Upper lobe of left lung (tissue), 6 donors: ENCODE results near the gene TOMM70. TPM values are rescaled to one million over a fixed set of nuclear protein-coding genes. Genes with fewer than 3 reads are reported as not detected.

Experiments
- ATAC-seq, 2 donors: fragments of 200-7000 bp; cut with Tn5 transposase; one replicate each; pipeline ENCODE4 v1.9.1; 2022; ENCODE audit warnings: mild to moderate bottlenecking in 2 of 2, moderate library complexity in 2 of 2; ENCODE audit not compliant: low FRiP score in 2 of 2
- DNase-seq, 2 donors: peaks; one replicate each; pipeline ENCODE4 v3.0.0-alpha.2; 2019 to 2020
- H3K27ac ChIP-seq, 4 donors: fragments of 200-600 bp; sonication (generic); one replicate each; pipeline ENCODE4 v1.5.1; 2016 to 2019
- H3K27me3 ChIP-seq, 4 donors: fragments of 200-600 bp; sonication (generic); one replicate each; pipeline ENCODE4 v1.5.1; 2017 to 2019
- H3K36me3 ChIP-seq, 4 donors: fragments of 200-600 bp; sonication (generic); one replicate each; pipeline ENCODE4 v1.5.1; 2016 to 2019
- H3K4me1 ChIP-seq, 4 donors: fragments of 200-600 bp; sonication (generic); one replicate each; pipeline ENCODE4 v1.5.1; 2018 to 2019
- H3K4me3 ChIP-seq, 4 donors: fragments of 200-600 bp; sonication (generic); one replicate each; pipeline ENCODE4 v1.5.1; 2017 to 2019; ENCODE audit warnings: mild to moderate bottlenecking in 2 of 4, moderate library complexity in 1 of 4
- H3K9me3 ChIP-seq, 4 donors: fragments of 200-600 bp; sonication (generic); one replicate each; pipeline ENCODE4 v1.5.1; 2018 to 2019
- CTCF ChIP-seq, 6 experiments: fragments of 450-650 bp in 4 of 6; fragments of 200-600 bp in 2 of 6; sonication (generic) in 2 of 6; IDR thresholded peaks; one replicate each; pipeline ENCODE4 v1.5.1; 2016 to 2019; ENCODE audit warnings: antibody characterized with exemption in 6 of 6
- EP300 ChIP-seq, 4 donors: sonication (generic); formaldehyde crosslinking; IDR thresholded peaks; one replicate each; pipeline ENCODE4 v1.5.1; 2017; ENCODE audit warnings: antibody characterized with exemption in 4 of 4, control low read depth in 2 of 4
- POLR2A ChIP-seq, 4 donors: fragments of 450-650 bp; IDR thresholded peaks; one replicate each; pipeline ENCODE4 v1.5.1; 2016 to 2017; ENCODE audit warnings: antibody characterized with exemption in 4 of 4, mild to moderate bottlenecking in 2 of 4
- POLR2AphosphoS5 ChIP-seq, 2 donors: sonication (generic); formaldehyde crosslinking; IDR thresholded peaks; one replicate each; pipeline ENCODE4 v1.5.1; 2017; ENCODE audit warnings: antibody characterized with exemption in 2 of 2
- WGBS, 2 donors: methylation state at CpG; one replicate each; pipeline ENCODE4 v1.1.5; 2017 to 2018; 5-methylcytosine and 5-hydroxymethylcytosine counted together
- total RNA-seq, 6 donors: library from RNA; depleted of rRNA in 4 of 6; stranded (reverse); fragments of >200 nt in 4 of 6; gene quantifications; one replicate each; pipeline versions ENCODE4 v1.1.0 to v1.2.1, GENCODE V29; 2016 to 2021
- donor health status: DM: no; HTN: no; CAD: no; lungs with moderate emphysema.
- donor health status: DM: no; HTN: yes; CAD: no; lungs with severe emphysema.

Gene TOMM70
- total RNA-seq, 6 donors from 2014 or later: 14.1 to 38.4 (median 30.2) TPM

- Histone ChIP-seq H3K27ac (no peak overlapping the region), H3K4me3 (no peak overlapping the region), H3K27me3 (no peaks in the 10 kb centered on the region), H3K36me3 (no peaks in the 10 kb centered on the region), H3K4me1 (no peaks in the 10 kb centered on the region), H3K9me3 (no peaks in the 10 kb centered on the region)
- ATAC-seq: no peak
- TF ChIP-seq POLR2AphosphoS5 (IDR thresholded peaks at IDR 0.05): no peak
- TF ChIP-seq EP300 (IDR thresholded peaks at IDR 0.05): no peak
- no peak for TF ChIP-seq POLR2A (IDR thresholded peaks at IDR 0.05)
- no peak for TF ChIP-seq CTCF (IDR thresholded peaks at IDR 0.05)
- 38% methylated on average over 2 of the region's 2 CpGs for WGBS, 2 donors
- no peak for DNase-seq
Measured at GRCh38 chr3:100427699-100428098, 26.8 kb upstream of the TOMM70 start.

- WGBS, 2 donors: 69 to 73% methylated on average over 8 of the region's 8 CpGs
- H3K4me1 ChIP-seq: no peaks in the 10 kb centered on the region
- H3K4me3 ChIP-seq: no peak overlapping the region
- H3K36me3 ChIP-seq: no peaks in the 10 kb centered on the region
- no peaks in the 10 kb centered on the region for H3K9me3 ChIP-seq
- no peak overlapping the region for H3K27ac ChIP-seq
- no peak for TF ChIP-seq POLR2AphosphoS5 (IDR thresholded peaks at IDR 0.05)
- TF ChIP-seq CTCF (IDR thresholded peaks at IDR 0.05): no peak
- no peak for TF ChIP-seq EP300 (IDR thresholded peaks at IDR 0.05)
- TF ChIP-seq POLR2A (IDR thresholded peaks at IDR 0.05): no peak
- ATAC-seq: no peak
- no peak for DNase-seq
- no peaks in the 10 kb centered on the region for H3K27me3 ChIP-seq
Measured at GRCh38 chr3:100426067-100426682, 25.3 kb upstream of the TOMM70 start.

GRCh38 chr3:100425316-100425715 lies 24.4 kb upstream of the TOMM70 start:
- Histone ChIP-seq H3K9me3 (no peaks in the 10 kb centered on the region), H3K4me3 (no peak overlapping the region), H3K27ac (no peak overlapping the region), H3K4me1 (no peaks in the 10 kb centered on the region), H3K27me3 (no peaks in the 10 kb centered on the region), H3K36me3 (no peaks in the 10 kb centered on the region)
- no peak for DNase-seq
- WGBS, 2 donors: 62 to 65% methylated on average over 1 of the region's 1 CpG
- TF ChIP-seq CTCF (IDR thresholded peaks at IDR 0.05): no peak
- TF ChIP-seq POLR2A (IDR thresholded peaks at IDR 0.05): no peak
- no peak for TF ChIP-seq EP300 (IDR thresholded peaks at IDR 0.05)
- no peak for TF ChIP-seq POLR2AphosphoS5 (IDR thresholded peaks at IDR 0.05)
- ATAC-seq: no peak

GRCh38 chr3:100424261-100424660 lies 23.4 kb upstream of the TOMM70 start:
- no peaks in the 10 kb centered on the region for H3K9me3 ChIP-seq
- no peaks in the 10 kb centered on the region for H3K27me3 ChIP-seq
- 86 to 92% methylated on average over 2 of the region's 2 CpGs for WGBS, 2 donors
- TF ChIP-seq POLR2AphosphoS5 (IDR thresholded peaks at IDR 0.05) (no peak), EP300 (IDR thresholded peaks at IDR 0.05) (no peak), POLR2A (IDR thresholded peaks at IDR 0.05) (no peak), CTCF (IDR thresholded peaks at IDR 0.05) (no peak)
- ATAC-seq: no peak
- H3K27ac ChIP-seq: no peak overlapping the region
- no peaks in the 10 kb centered on the region for H3K4me1 ChIP-seq
- no peak overlapping the region for H3K4me3 ChIP-seq
- DNase-seq: no peak
- H3K36me3 ChIP-seq: no peaks in the 10 kb centered on the region

- TF ChIP-seq POLR2AphosphoS5 (IDR thresholded peaks at IDR 0.05) (no peak), EP300 (IDR thresholded peaks at IDR 0.05) (no peak), CTCF (IDR thresholded peaks at IDR 0.05) (no peak), POLR2A (IDR thresholded peaks at IDR 0.05) (no peak)
- H3K27ac ChIP-seq: no peak overlapping the region
- H3K36me3 ChIP-seq: no peaks in the 10 kb centered on the region
- H3K9me3 ChIP-seq: no peaks in the 10 kb centered on the region
- no peaks in the 10 kb centered on the region for H3K27me3 ChIP-seq
- H3K4me1 ChIP-seq: no peaks in the 10 kb centered on the region
- no peak for DNase-seq
- no peak for ATAC-seq
- H3K4me3 ChIP-seq: no peak overlapping the region
- WGBS, 2 donors: 96 to 99% methylated on average over 5 of the region's 5 CpGs
Measured at GRCh38 chr3:100423611-100424010, 22.7 kb upstream of the TOMM70 start.
